Measurements from ENCODE around the gene SP110. TPM values are rescaled to one million over a fixed set of nuclear protein-coding genes. Genes with fewer than 3 reads are reported as not detected.
"Not testable (repeated sequence)": the region's sequence is repeated elsewhere in the genome, so short reads cannot be mapped to it uniquely, and the experiment has no call there.

SP110 gene
- total and polyA plus RNA-seq, 2 donors (not counting 3 experiments of a cell fraction or from before 2014, with no cell fraction given): 10.2 to 10.7 TPM

GRCh38 chr2:230119827-230120226 is 100.0 kb downstream of the SP110 start:
- H4K20me1 ChIP-seq (replicated peaks; ENCODE audit: control insufficient read depth, extremely low read depth, insufficient read depth, low read length); H3K79me2 ChIP-seq (ENCODE audit: control insufficient read depth, insufficient read depth, low read length); FAIRE-seq; BruUV-seq (replicated peaks); H2AFZ ChIP-seq (ENCODE audit: low read depth, low read length); H3K4me2 ChIP-seq (ENCODE audit: insufficient read depth, low read length); DNase-seq (ENCODE audit: low read depth, low spot score); H3K4me3 ChIP-seq (replicated peaks in 1 of 3; ENCODE audit: insufficient read depth in 1 of 3, low read depth in 1 of 3, low read length in 3 of 3); H3K9ac ChIP-seq (replicated peaks; ENCODE audit: extremely low read depth, insufficient read depth, low read length); intact Hi-C loops (cut with micrococcal nuclease); H3K9me3 ChIP-seq (replicated peaks; ENCODE audit: control insufficient read depth, insufficient read depth, low read length); dilution Hi-C loops (cut with MboI; ENCODE audit: extremely low pct_ligation_motif_present, low sequenced_read_pairs); H3K9me1 ChIP-seq (replicated peaks; ENCODE audit: control insufficient read depth, extremely low read depth, insufficient read depth, low read length); H3K36me3 ChIP-seq (ENCODE audit: control insufficient read depth in 2 of 2, extremely low read depth in 1 of 2, insufficient read depth in 2 of 2, low read length in 2 of 2); H3K4me1 ChIP-seq (ENCODE audit: control insufficient read depth, extremely low read depth, insufficient read depth, low read length); H3K27me3 ChIP-seq (ENCODE audit: control insufficient read depth in 2 of 2, insufficient read depth in 2 of 2, low read length in 2 of 2); POLR2A ChIA-PET; H3K27ac ChIP-seq (ENCODE audit: insufficient read depth, low read depth, low read length): not testable (repeated sequence)
- CTCF ChIA-PET: interaction anchor here (0.6 kb wide), 1 partner anchor 593 kb away, joined by 3 read pairs; the partner anchor contains the start of gene CAB39

Other genes starting within 250 kb of the SP110 start
- 0.22 and 0.23 TPM in 2 replicates for gene SLC16A14, start 151.1 kb downstream of the SP110 start, total RNA-seq
- 0.30 and 0.35 TPM in 2 replicates for gene SLC16A14, start 151.1 kb downstream of the SP110 start, polyA plus RNA-seq
- 1.3 TPM in 1 of 2 replicates, not detected in the other for gene SP140, start 5.8 kb upstream of the SP110 start, total RNA-seq
- gene SP140, start 5.8 kb upstream of the SP110 start, polyA plus RNA-seq: not detected in 2 replicates
- gene SP140L, start 107.2 kb upstream of the SP110 start, total RNA-seq: 21.4 and 27.3 TPM in 2 replicates
- 10.7 and 16.0 TPM in 2 replicates for gene SP140L, start 107.2 kb upstream of the SP110 start, polyA plus RNA-seq
- 90.6 and 108 TPM in 2 replicates for gene SP100, start 196.2 kb upstream of the SP110 start, total RNA-seq
- gene SP100, start 196.2 kb upstream of the SP110 start, polyA plus RNA-seq: 24.2 and 33.7 TPM in 2 replicates